Measurements from ENCODE around the gene FOXN3.
"Not testable (repeated sequence)": the region's sequence is repeated elsewhere in the genome, so short reads cannot be mapped to it uniquely, and the experiment has no call there.

Gene FOXN3

GRCh38 chr14:89228921-89229639, 188.0 kb downstream of the FOXN3 start:
- DNase-seq (ENCODE audit: low read depth): no peak

GRCh38 chr14:89227496-89227836, 189.6 kb downstream of the FOXN3 start:
- DNase-seq (ENCODE audit: low read depth): no peak

- DNase-seq (ENCODE audit: low read depth): no peak
Observed at GRCh38 chr14:89226801-89227495, 190.1 kb downstream of the FOXN3 start.

- DNase-seq (ENCODE audit: low read depth): peak; percentile 4
Observed at GRCh38 chr14:89225607-89226006, 191.4 kb downstream of the FOXN3 start.

- peak; percentile 77 for DNase-seq (ENCODE audit: low read depth)
Observed at GRCh38 chr14:89221109-89221810, 195.8 kb downstream of the FOXN3 start.

- no peak for DNase-seq (ENCODE audit: low read depth)
Observed at GRCh38 chr14:89219051-89219450, 198.0 kb downstream of the FOXN3 start.

GRCh38 chr14:89217891-89218290, 199.1 kb downstream of the FOXN3 start:
- peak; percentile 7 for DNase-seq (ENCODE audit: low read depth)

GRCh38 chr14:89215531-89215930, 201.5 kb downstream of the FOXN3 start:
- DNase-seq (ENCODE audit: low read depth): peak; percentile 17

GRCh38 chr14:89215114-89215513, 201.9 kb downstream of the FOXN3 start:
- DNase-seq (ENCODE audit: low read depth): no peak

GRCh38 chr14:89214221-89214965, 202.6 kb downstream of the FOXN3 start:
- DNase-seq (ENCODE audit: low read depth): no peak

GRCh38 chr14:89212386-89213235, 204.4 kb downstream of the FOXN3 start:
- DNase-seq (ENCODE audit: low read depth): no peak

GRCh38 chr14:89209558-89209957, 207.5 kb downstream of the FOXN3 start:
- DNase-seq (ENCODE audit: low read depth): no peak

GRCh38 chr14:89207925-89208328, 209.1 kb downstream of the FOXN3 start:
- no peak for DNase-seq (ENCODE audit: low read depth)

GRCh38 chr14:89206389-89207031, 210.5 kb downstream of the FOXN3 start:
- peak; percentile 46 for DNase-seq (ENCODE audit: low read depth)

GRCh38 chr14:89205137-89205740, 211.8 kb downstream of the FOXN3 start:
- no peak for DNase-seq (ENCODE audit: low read depth)

- DNase-seq (ENCODE audit: low read depth): peak; percentile 14
Observed at GRCh38 chr14:89202413-89203190, 214.4 kb downstream of the FOXN3 start.

- DNase-seq (ENCODE audit: low read depth): peak; percentile 22
Observed at GRCh38 chr14:89201645-89202044, 215.4 kb downstream of the FOXN3 start.

GRCh38 chr14:89199357-89199756, 217.7 kb downstream of the FOXN3 start:
- DNase-seq (ENCODE audit: low read depth): not testable (repeated sequence)

- DNase-seq (ENCODE audit: low read depth): no peak
Observed at GRCh38 chr14:89198544-89199329, 218.3 kb downstream of the FOXN3 start.

Measured in EH (cell line).